Nephron (organoid): Measurements from ENCODE around the gene GMFB.
"Not testable (repeated sequence)": the region's sequence is repeated elsewhere in the genome, so short reads cannot be mapped to it uniquely, and the experiment has no call there.

Source experiments
- H3K27ac Mint-ChIP-seq, 3 experiments: 2 replicates each; pipeline ENCODE4 v1.8.0; 2020; ENCODE audit warnings: mixed read lengths in 3 of 3, mild to moderate bottlenecking in 2 of 3, moderate library complexity in 1 of 3
- H3K27me3 Mint-ChIP-seq: 2 replicates; pipeline ENCODE4 v1.8.0; 2021; ENCODE audit warnings: low read depth, mild to moderate bottlenecking, moderate library complexity, mixed read lengths
- H3K36me3 Mint-ChIP-seq: 2 replicates; pipeline ENCODE4 v1.8.0; 2020; ENCODE audit warnings: low read depth, mixed read lengths
- H3K4me1 Mint-ChIP-seq: 2 replicates; pipeline ENCODE4 v1.8.0; 2020; ENCODE audit warnings: mixed read lengths
- H3K4me3 Mint-ChIP-seq, 3 experiments: 2 replicates each; pipeline ENCODE4 v1.8.0; 2020; ENCODE audit warnings: mild to moderate bottlenecking in 3 of 3, mixed read lengths in 3 of 3, moderate library complexity in 2 of 3
- H3K9me3 Mint-ChIP-seq: 2 replicates; pipeline ENCODE4 v1.8.0; 2020; ENCODE audit warnings: mixed read lengths
- TF ChIP-seq, protein P1 (sequence below), 3 experiments: fragments of 200-600 bp; sonication (generic); IDR thresholded peaks; one replicate each; pipeline ENCODE4 v1.5.0; 2021; ENCODE audit warnings: antibody characterized with exemption in 3 of 3; ENCODE audit not compliant: unreplicated experiment in 3 of 3

Gene GMFB

GRCh38 chr14:54440476-54440872 lies 48.3 kb downstream of the GMFB start:
- no peaks in the 10 kb centered on the region for H3K9me3 Mint-ChIP-seq
- peaks cover 12% of the 10 kb centered on the region for H3K36me3 Mint-ChIP-seq
- peaks cover 60% of the 10 kb centered on the region for H3K4me1 Mint-ChIP-seq
- H3K27me3 Mint-ChIP-seq: no peaks in the 10 kb centered on the region
- TF ChIP-seq, protein P1, sequence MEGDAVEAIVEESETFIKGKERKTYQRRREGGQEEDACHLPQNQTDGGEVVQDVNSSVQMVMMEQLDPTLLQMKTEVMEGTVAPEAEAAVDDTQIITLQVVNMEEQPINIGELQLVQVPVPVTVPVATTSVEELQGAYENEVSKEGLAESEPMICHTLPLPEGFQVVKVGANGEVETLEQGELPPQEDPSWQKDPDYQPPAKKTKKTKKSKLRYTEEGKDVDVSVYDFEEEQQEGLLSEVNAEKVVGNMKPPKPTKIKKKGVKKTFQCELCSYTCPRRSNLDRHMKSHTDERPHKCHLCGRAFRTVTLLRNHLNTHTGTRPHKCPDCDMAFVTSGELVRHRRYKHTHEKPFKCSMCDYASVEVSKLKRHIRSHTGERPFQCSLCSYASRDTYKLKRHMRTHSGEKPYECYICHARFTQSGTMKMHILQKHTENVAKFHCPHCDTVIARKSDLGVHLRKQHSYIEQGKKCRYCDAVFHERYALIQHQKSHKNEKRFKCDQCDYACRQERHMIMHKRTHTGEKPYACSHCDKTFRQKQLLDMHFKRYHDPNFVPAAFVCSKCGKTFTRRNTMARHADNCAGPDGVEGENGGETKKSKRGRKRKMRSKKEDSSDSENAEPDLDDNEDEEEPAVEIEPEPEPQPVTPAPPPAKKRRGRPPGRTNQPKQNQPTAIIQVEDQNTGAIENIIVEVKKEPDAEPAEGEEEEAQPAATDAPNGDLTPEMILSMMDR (IDR thresholded peaks at IDR 0.05; ENCODE audit: unreplicated experiment in 3 of 3): peak in 1 of 3 experiments; percentile 7
- peak overlapping the region; percentile 96 to 98 (median 97) for H3K4me3 Mint-ChIP-seq
- H3K27ac Mint-ChIP-seq: peak overlapping the region; percentile 95 to 99 (median 99)

GRCh38 chr14:54440037-54440436 lies 48.7 kb downstream of the GMFB start:
- TF ChIP-seq, protein P1 (IDR thresholded peaks at IDR 0.05; ENCODE audit: unreplicated experiment in 3 of 3): peak in 1 of 3 experiments; percentile 7
- Mint-ChIP-seq H3K27me3 (no peaks in the 10 kb centered on the region), H3K27ac (peak overlapping the region; percentile 95 to 99 (median 99)), H3K36me3 (peaks cover 16% of the 10 kb centered on the region), H3K4me1 (peaks cover 58% of the 10 kb centered on the region), H3K9me3 (no peaks in the 10 kb centered on the region), H3K4me3 (peak overlapping the region; percentile 96 to 98 (median 97))

GRCh38 chr14:54438703-54439102 lies 50.1 kb downstream of the GMFB start:
- Mint-ChIP-seq H3K4me3 (peak overlapping the region; percentile 51 to 66 (median 65)), H3K4me1 (peaks cover 52% of the 10 kb centered on the region), H3K27ac (peak overlapping the region; percentile 31 to 99 (median 82)), H3K9me3 (no peaks in the 10 kb centered on the region), H3K36me3 (peaks cover 26% of the 10 kb centered on the region), H3K27me3 (no peaks in the 10 kb centered on the region)
- TF ChIP-seq, protein P1 (IDR thresholded peaks at IDR 0.05; ENCODE audit: unreplicated experiment in 3 of 3): no peak

DNA sequence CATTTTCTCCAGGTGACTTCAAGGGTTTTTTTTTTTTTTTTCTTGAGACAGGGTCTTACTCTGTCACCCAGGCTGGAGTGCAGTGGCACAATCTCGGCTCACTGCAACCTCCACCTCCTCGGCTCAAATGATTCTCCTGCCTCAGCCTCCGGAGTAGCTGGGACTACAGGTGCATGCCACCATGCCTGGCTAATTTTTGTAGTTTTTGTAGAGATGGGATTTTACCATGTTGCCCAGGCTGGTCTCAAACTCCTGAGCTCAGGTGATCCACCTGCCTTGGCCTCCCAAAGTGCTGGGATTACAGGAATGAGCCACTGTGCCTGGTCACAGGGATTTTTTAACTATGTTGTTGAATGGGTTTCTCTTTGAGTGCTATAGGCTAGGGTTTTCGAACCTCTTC lies 50.8 kb downstream of the GMFB start:
- H3K27ac Mint-ChIP-seq, H3K27me3 Mint-ChIP-seq, H3K4me3 Mint-ChIP-seq, H3K9me3 Mint-ChIP-seq: not testable (repeated sequence)
- Mint-ChIP-seq H3K36me3 (peaks cover 31% of the 10 kb centered on the region), H3K4me1 (peaks cover 57% of the 10 kb centered on the region)

DNA sequence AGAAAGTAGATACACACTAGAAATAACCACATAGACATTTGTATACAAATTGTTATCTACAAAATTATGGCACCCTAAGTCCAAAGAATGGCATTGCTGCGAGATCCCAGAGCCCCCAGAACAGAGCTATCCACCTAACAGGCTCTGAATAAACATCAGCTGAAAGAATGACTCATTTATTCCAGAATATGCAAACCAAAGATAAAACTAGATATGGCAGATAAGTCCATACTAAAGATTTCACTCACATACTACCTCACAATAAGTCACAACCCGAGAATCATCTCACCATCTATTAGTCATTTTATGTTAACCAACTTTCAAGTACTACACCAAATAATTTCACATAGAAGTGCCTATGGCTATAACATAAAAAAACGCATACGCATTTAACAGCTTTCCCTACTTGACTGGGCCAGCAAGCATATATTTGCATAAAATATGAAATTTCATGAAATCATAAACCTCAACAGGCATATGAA lies 53.2 kb downstream of the GMFB start:
- Mint-ChIP-seq H3K4me3 (no peak overlapping the region), H3K36me3 (peaks cover 41% of the 10 kb centered on the region)
- TF ChIP-seq, protein P1 (IDR thresholded peaks at IDR 0.05; ENCODE audit: unreplicated experiment in 3 of 3): no peak

GRCh38 chr14:54428527-54428926 lies 60.3 kb downstream of the GMFB start:
- TF ChIP-seq, protein P1 (IDR thresholded peaks at IDR 0.05; ENCODE audit: unreplicated experiment in 3 of 3): no peak
- peaks cover 23% of the 10 kb centered on the region for H3K4me1 Mint-ChIP-seq
- H3K36me3 Mint-ChIP-seq: peaks cover 68% of the 10 kb centered on the region
- H3K4me3 Mint-ChIP-seq: no peak overlapping the region
- no peaks in the 10 kb centered on the region for H3K27me3 Mint-ChIP-seq
- H3K27ac Mint-ChIP-seq: peak overlapping the region in 1 of 3 experiments; percentile 56
- no peaks in the 10 kb centered on the region for H3K9me3 Mint-ChIP-seq

More for the DNA sequence above, 53.2 kb downstream of the GMFB start:
- Mint-ChIP-seq H3K27me3 (no peaks in the 10 kb centered on the region), H3K4me1 (peaks cover 54% of the 10 kb centered on the region), H3K27ac (no peak overlapping the region), H3K9me3 (no peaks in the 10 kb centered on the region)
